K562 (cell line): ENCODE measurements around the gene DHX58. TPM values are rescaled to one million over a fixed set of nuclear protein-coding genes. Genes with fewer than 3 reads are reported as not detected.

Source experiments
- ATAC-seq: fragments of 200-7000 bp; cut with Tn5 transposase; 3 replicates; pipeline ENCODE4 v1.9.1; 2020; ENCODE audit warnings: moderate library complexity
- BruUV-seq: library from RNA; stranded (reverse); fragments of 400-500 nt; replicated peaks from 2 replicates; lab custom pipeline; 2021; lab: Mats Ljungman, UMichigan
- CTCF ChIA-PET: fragments of 300-600 bp; formaldehyde crosslinking; extraction: SDS; loops from one replicate; lab custom pipeline; 2021; ENCODE audit warnings: low intra/inter-chr PET ratio; lab: Yijun Ruan, JAX
- POLR2A ChIA-PET: fragments of 300-600, 350-650 bp; sonication (Branson Sonifier 250); formaldehyde crosslinking; extraction: SDS; loops from one replicate; lab custom pipeline; 2021; ENCODE audit warnings: antibody characterized with exemption, inconsistent platforms; lab: Yijun Ruan, JAX
- DNase-seq, 4 experiments: peaks; one replicate each; pipeline versions ENCODE4 v3.0.0 to v3.0.0-alpha.2; 2011 to 2018; ENCODE audit warnings: low spot score in 3 of 4, mixed read lengths in 3 of 4; ENCODE audit errors: extremely low read depth in 1 of 4
- FAIRE-seq: peaks from 2 replicates; lab custom pipeline; 2011; peaks lifted over from hg19 to GRCh38; lab: Jason Lieb, UNC
- H2AFZ ChIP-seq: 2 replicates; pipeline ENCODE4 v1.6.0; 2011; ENCODE audit warnings: low read depth, low read length, control low read depth, inconsistent platforms
- H3K27ac ChIP-seq: fragments of 200-600 bp; 3 replicates; pipeline ENCODE4 v1.8.0; 2011; ENCODE audit warnings: low read depth, mild to moderate bottlenecking, control low read depth, inconsistent platforms, low read length, moderate library complexity, mixed read lengths; ENCODE audit errors: extremely low read depth
- H3K27me3 ChIP-seq, 2 experiments: fragments of 300-600 bp in 1 of 2; 2 replicates in 1 of 2; 3 replicates in 1 of 2; pipeline versions ENCODE4 v1.6.0 to v1.8.0; 2011; ENCODE audit warnings: inconsistent platforms in 2 of 2, low read length in 2 of 2, mild to moderate bottlenecking in 1 of 2, mixed read lengths in 1 of 2, moderate library complexity in 1 of 2; ENCODE audit not compliant: control insufficient read depth in 2 of 2, insufficient read depth in 2 of 2
- H3K36me3 ChIP-seq: fragments of 300-600 bp; 3 replicates; pipeline ENCODE4 v1.8.0; 2011; ENCODE audit warnings: mild to moderate bottlenecking, low read length, inconsistent platforms; ENCODE audit not compliant: control insufficient read depth, insufficient read depth
- H3K4me1 ChIP-seq, 2 experiments: fragments of 200-600 bp in 1 of 2; replicated peaks in 1 of 2; 2 replicates in 1 of 2; 3 replicates in 1 of 2; pipeline versions ENCODE4 v1.5.1 to v1.8.0; 2011; ENCODE audit warnings: inconsistent platforms in 2 of 2, low read length in 2 of 2, mild to moderate bottlenecking in 1 of 2, mixed read lengths in 1 of 2, moderate library complexity in 1 of 2; ENCODE audit not compliant: control insufficient read depth in 2 of 2, insufficient read depth in 2 of 2
- H3K4me2 ChIP-seq: 2 replicates; pipeline ENCODE4 v1.6.1; 2011; ENCODE audit warnings: low read length, control low read depth, inconsistent platforms, mixed read lengths; ENCODE audit not compliant: insufficient read depth
- H3K4me3 ChIP-seq: fragments of 200-600 bp; sonication (generic), shearing (Covaris generic); 2 replicates; pipeline ENCODE4 v1.5.1; 2016; ENCODE audit warnings: control low read depth, inconsistent platforms
- H3K79me2 ChIP-seq: fragments of 200-600 bp; 3 replicates; pipeline ENCODE4 v1.8.0; 2011; ENCODE audit warnings: low read length, inconsistent platforms; ENCODE audit not compliant: control insufficient read depth, insufficient read depth
- H3K9ac ChIP-seq, 2 experiments: 2 replicates each; pipeline versions ENCODE4 v1.6.0 to v1.6.1; 2011; ENCODE audit warnings: low read depth in 2 of 2, low read length in 2 of 2, control low read depth in 1 of 2, inconsistent platforms in 1 of 2, mild to moderate bottlenecking in 1 of 2, mixed read lengths in 1 of 2; ENCODE audit not compliant: insufficient read depth in 1 of 2
- H3K9me1 ChIP-seq: one replicate; pipeline ENCODE4 v1.6.0; 2011; ENCODE audit warnings: inconsistent platforms, mild to moderate bottlenecking, low read length, moderate library complexity; ENCODE audit not compliant: control insufficient read depth, insufficient read depth
- H3K9me3 ChIP-seq: replicated peaks from 2 replicates; pipeline ENCODE4 v1.5.1; 2011; ENCODE audit warnings: low read depth, low read length, inconsistent platforms; ENCODE audit not compliant: control insufficient read depth, insufficient read depth
- H4K20me1 ChIP-seq: replicated peaks from 2 replicates; pipeline ENCODE4 v1.6.1; 2011; ENCODE audit warnings: low read length, inconsistent platforms, mixed read lengths; ENCODE audit not compliant: control insufficient read depth, insufficient read depth
- ATF2 ChIP-seq: sonication (generic); formaldehyde crosslinking; IDR thresholded peaks from 2 replicates; pipeline ENCODE4 v1.8.1; 2022; ENCODE audit warnings: missing genetic modification reagents
- CHD1 ChIP-seq: fragments of 200-600 bp; sonication (generic); IDR thresholded peaks from one replicate; pipeline ENCODE4 v1.6.1; 2012; ENCODE audit warnings: mild to moderate bottlenecking, moderate library complexity, low read length, inconsistent platforms
- DEAF1 ChIP-seq: fragments of 450-650 bp; formaldehyde crosslinking; IDR thresholded peaks from 2 replicates; pipeline ENCODE4 v1.4.0; 2020; ENCODE audit warnings: mild to moderate bottlenecking, moderate library complexity
- DNMT1 ChIP-seq: fragments of 450-650 bp; IDR thresholded peaks from 2 replicates; pipeline ENCODE4 v1.6.1; 2016; ENCODE audit warnings: antibody characterized with exemption, mild to moderate bottlenecking
- ELF2 ChIP-seq: fragments of 250-450 bp; sonication (Bioruptor Pico); IDR thresholded peaks from 2 replicates; pipeline ENCODE4 v1.5.0; 2021; ENCODE audit warnings: mild to moderate bottlenecking
- FOXA3 ChIP-seq, 2 experiments: fragments of 450-650 bp in 1 of 2; sonication (generic) in 1 of 2; formaldehyde crosslinking; IDR thresholded peaks in 1 of 2; conservative IDR thresholded peaks in 1 of 2; 2 replicates each; pipeline versions ENCODE4 v1.4.0 to v1.8.0; 2020 to 2022; ENCODE audit warnings: mild to moderate bottlenecking in 2 of 2, missing genetic modification reagents in 1 of 2
- FOXK2 ChIP-seq, 2 experiments: fragments of 450-650 bp; IDR thresholded peaks in 1 of 2; conservative IDR thresholded peaks in 1 of 2; 2 replicates each; pipeline ENCODE4 v1.6.1; 2016; ENCODE audit warnings: low read depth in 2 of 2, mild to moderate bottlenecking in 1 of 2
- HDAC1 ChIP-seq, 2 experiments: fragments of 450-650 bp; IDR thresholded peaks; 2 replicates each; pipeline ENCODE4 v1.6.1; 2016 to 2017; ENCODE audit warnings: inconsistent platforms in 1 of 2, mild to moderate bottlenecking in 1 of 2, moderate library complexity in 1 of 2
- ILK ChIP-seq: fragments of 450-650 bp; IDR thresholded peaks from 2 replicates; pipeline ENCODE4 v1.6.1; 2016; ENCODE audit warnings: missing genetic modification characterization, low read depth, mild to moderate bottlenecking, missing compliant biosample characterization, moderate library complexity, borderline replicate concordance
- NFIC ChIP-seq: fragments of 450-650 bp; IDR thresholded peaks from 2 replicates; pipeline ENCODE4 v1.6.1; 2017; ENCODE audit warnings: mild to moderate bottlenecking, inconsistent platforms
- PRPF4 ChIP-seq: fragments of 200-400 bp; formaldehyde crosslinking; IDR thresholded peaks from one replicate; pipeline ENCODE4 v1.6.1; 2017; ENCODE audit warnings: low read length, low read depth, mild to moderate bottlenecking; ENCODE audit not compliant: insufficient read depth, poor library complexity, severe bottlenecking
- RNF2 ChIP-seq: sonication (generic); IDR thresholded peaks from 2 replicates; pipeline ENCODE4 v1.6.1; 2016
- SLC30A9 ChIP-seq: fragments of 250-450 bp; sonication (Bioruptor Pico); IDR thresholded peaks from 2 replicates; pipeline ENCODE4 v1.8.0; 2022; ENCODE audit warnings: mild to moderate bottlenecking, moderate library complexity
- TCFL5 ChIP-seq: fragments of 250-450 bp; sonication (Bioruptor Pico); conservative IDR thresholded peaks from 2 replicates; pipeline ENCODE4 v1.6.1; 2021; ENCODE audit warnings: mild to moderate bottlenecking, moderate library complexity, matching md5 sums
- ZBED1 ChIP-seq: IDR thresholded peaks from 2 replicates; pipeline ENCODE4 v1.6.1; 2014
- ZNF408 ChIP-seq: fragments of 250-450 bp; sonication (Bioruptor Pico); IDR thresholded peaks from 2 replicates; pipeline ENCODE4 v1.4.0; 2020; ENCODE audit warnings: low read depth, mild to moderate bottlenecking, moderate library complexity
- WGBS: fragments of 100-300 bp; shearing (Covaris generic); methylation state at CpG from one replicate; pipeline ENCODE4 v1.1.6; 2016; ENCODE audit warnings: low coverage, mixed read lengths; ENCODE audit not compliant: insufficient coverage; ENCODE audit errors: missing lambda C conversion rate; 5-methylcytosine and 5-hydroxymethylcytosine counted together
- in situ Hi-C: fragments of 300-500 bp; cut with MboI; formaldehyde crosslinking; loops from 4 replicates; pipeline ENCODE4 v1.15.0; 2018; ENCODE audit warnings: inconsistent platforms, mixed read lengths
- intact Hi-C: fragments of 100-400 bp; cut with micrococcal nuclease; formaldehyde crosslinking; loops from 2 replicates; pipeline ENCODE4 v1.14.2; 2022
- polyA plus RNA-seq, 8 experiments: library from polyadenylated mRNA; depleted of rRNA in 4 of 8; stranded (reverse) in 5 of 8; unstranded in 3 of 8; fragments of >200 nt; fragmentation: Nextera tagmentation in 2 of 8; fragmentation: Illumina TruSeq in 1 of 8; extraction: Ambion mirVana in 2 of 8; extraction: Trizol in 1 of 8; gene quantifications; 2 replicates each; pipeline versions ENCODE4 v1.2.1 to v1.2.3, GENCODE V29; 2011 to 2014; ENCODE audit warnings: inconsistent platforms in 1 of 8, missing spikeins in 1 of 8
- total RNA-seq, 7 experiments: library from RNA; depleted of rRNA in 6 of 7; stranded (reverse); fragments of >200 nt in 6 of 7; fragmentation: Illumina TruSeq in 2 of 7; extraction: Trizol in 2 of 7; gene quantifications; 2 replicates each; pipeline versions ENCODE4 v1.2.1 to v1.2.3, GENCODE V29; 2011 to 2021; ENCODE audit warnings: low replicate concordance in 1 of 7
- TF ChIP-seq, protein P1 (sequence below): fragments of 250-450 bp; sonication (Bioruptor Pico); IDR thresholded peaks from 2 replicates; pipeline ENCODE4 v1.8.0; 2022; ENCODE audit warnings: moderate library complexity, mild to moderate bottlenecking, inconsistent platforms

The DHX58 gene
- total and polyA plus RNA-seq, 9 of the 15 experiments (the other 6 are each of a cell fraction or from before 2014, with no cell fraction given), result 0.15 to 3.0 (median 1.4) TPM

- no peak for TF ChIP-seq TCFL5 (CRISPR knock-in tag)
- TF ChIP-seq RNF2, result no peak
- no peak for TF ChIP-seq DEAF1 (CRISPR knock-in tag)
- TF ChIP-seq CHD1, result no peak
- TF ChIP-seq ILK, result no peak
- TF ChIP-seq FOXA3 (CRISPR knock-in tag; conservative IDR thresholded peaks at IDR 0.05 in 1 of 2, IDR thresholded peaks at IDR 0.05 in 1 of 2), result no peak
- no peak for TF ChIP-seq ZNF408
Observed at GRCh38 chr17:42136654-42137051, 24.1 kb upstream of the DHX58 start (continued).

DNA sequence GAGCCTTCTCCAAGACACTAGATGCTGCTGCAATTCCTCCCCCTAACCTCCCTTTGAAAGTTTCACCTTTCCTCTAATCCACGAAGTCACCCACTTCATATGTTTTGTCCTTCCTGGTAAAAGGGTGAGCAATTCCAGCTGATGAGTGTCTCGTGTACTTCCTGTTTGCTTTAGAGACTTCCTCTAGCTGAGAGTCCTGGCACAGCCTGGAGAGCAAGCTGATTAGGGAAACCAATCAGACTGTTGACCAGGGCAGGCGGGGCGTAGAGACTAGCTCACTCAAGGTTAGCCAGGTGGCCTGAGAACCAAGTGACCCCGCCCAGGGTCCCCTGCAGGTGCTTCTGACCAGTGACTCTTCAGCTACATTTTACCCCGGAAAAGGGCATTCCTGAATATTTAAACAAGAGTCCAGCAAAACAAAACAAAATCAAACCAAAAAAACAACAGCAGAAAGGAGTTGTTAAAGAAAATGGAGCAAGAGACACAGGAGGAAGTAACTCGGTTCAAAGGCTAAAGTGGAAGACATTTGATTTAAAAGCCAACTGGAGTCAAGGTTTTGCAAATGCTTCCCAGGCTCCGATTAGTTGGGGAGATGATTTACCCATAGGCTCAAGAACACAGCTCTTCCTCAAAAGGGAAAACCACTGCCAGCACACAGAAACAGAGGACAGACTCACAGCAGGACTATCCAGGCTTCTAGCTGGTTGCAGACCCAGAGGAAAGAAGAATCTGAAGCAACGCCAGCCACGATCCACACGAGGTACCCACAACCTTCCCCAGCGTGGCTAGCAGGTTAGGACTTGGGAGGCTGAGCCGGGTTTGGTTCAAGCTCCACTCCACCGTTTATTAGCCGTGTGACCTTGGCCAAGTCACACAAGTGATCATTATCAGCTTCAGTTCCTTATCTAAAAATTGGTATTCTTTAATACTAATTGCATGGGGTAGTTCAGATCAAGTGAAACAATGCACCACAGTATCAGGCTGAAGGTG lies 23.4 kb upstream of the DHX58 start:
- peak; percentile 71 for FAIRE-seq
- TF ChIP-seq NFIC (no peak), PRPF4 (no peak), HDAC1 (IDR thresholded peaks at IDR 0.05) (no peak), FOXK2 (conservative IDR thresholded peaks at IDR 0.05 in 1 of 2, IDR thresholded peaks at IDR 0.05 in 1 of 2; ENCODE audit: low read depth in 2 of 2) (0 out of 4 replicates have a peak, but pooled peaks of 1 of the 2 experiments have one; percentile 12), SLC30A9 (CRISPR knock-in tag) (no peak), DNMT1 (no peak), ATF2 (CRISPR knock-in tag) (no peak), ZBED1 (no peak), ELF2 (CRISPR knock-in tag) (no peak)
- TF ChIP-seq, protein P1, sequence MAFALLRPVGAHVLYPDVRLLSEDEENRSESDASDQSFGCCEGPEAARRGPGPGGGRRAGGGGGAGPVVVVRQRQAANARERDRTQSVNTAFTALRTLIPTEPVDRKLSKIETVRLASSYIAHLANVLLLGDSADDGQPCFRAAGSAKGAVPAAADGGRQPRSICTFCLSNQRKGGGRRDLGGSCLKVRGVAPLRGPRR, result no peak

More for the DNA sequence above, 23.4 kb upstream of the DHX58 start:
- H3K9me1 ChIP-seq, result peaks cover 9% of the 10 kb centered on the region
- ATAC-seq, result peak; percentile 79
- H3K27ac ChIP-seq, result peak overlapping the region; percentile 34; the same call in 1 of the 3 replicates
- peaks cover 9 to 11% of the 10 kb centered on the region in 2 experiments; a peak in 3 of 5 replicates for H3K4me1 ChIP-seq
- H4K20me1 ChIP-seq, result peaks cover 9% of the 10 kb centered on the region; the same call in 1 of the 2 replicates
- peak overlapping the region in 1 of 2 experiments; percentile 72; a peak in 2 of 4 replicates for H3K9ac ChIP-seq
- CTCF ChIA-PET, result no interaction called here
- POLR2A ChIA-PET, result interaction anchor here (0.9 to 1.2 kb wide), 5 partner anchors 11 to 108 kb away, joined by 3 to 6 read pairs (median 4); partner anchors contain the start of gene KCNH4
- in situ Hi-C loops (no loop called here), intact Hi-C loops (no loop called here)
- WGBS, result 64% methylated on average over 15 of the region's 15 CpGs
- H3K79me2 ChIP-seq, result peaks cover 82% of the 10 kb centered on the region
- no peak overlapping the region for H3K4me2 ChIP-seq
- BruUV-seq, result no TSS peak
- H3K9me3 ChIP-seq, result no peaks in the 10 kb centered on the region
- H3K36me3 ChIP-seq, result peaks cover 79% of the 10 kb centered on the region
- H3K4me3 ChIP-seq, result no peak overlapping the region
- no peak overlapping the region for H2AFZ ChIP-seq
- peak in 2 of 4 experiments; percentile 33 to 37 for DNase-seq
- H3K27me3 ChIP-seq, result no peaks in the 10 kb centered on the region
